K562 (cell line): Measurements from ENCODE around the gene GABPB1.

ENCODE experiments used
- CAMTA2 ChIP-seq: fragments of 250-450 bp; sonication (Bioruptor Pico); conservative IDR thresholded peaks from 2 replicates; pipeline ENCODE4 v1.5.1; 2022
- CREB3 ChIP-seq: fragments of 450-650 bp; conservative IDR thresholded peaks from 2 replicates; pipeline ENCODE4 v1.6.1; 2016; ENCODE audit warnings: missing genetic modification characterization, low read depth, mild to moderate bottlenecking, missing compliant biosample characterization, moderate library complexity
- CREM ChIP-seq: IDR thresholded peaks from 2 replicates; pipeline ENCODE4 v1.6.1; 2014; ENCODE audit warnings: antibody characterized with exemption, low read depth
- CTCF ChIP-seq, 3 experiments: IDR thresholded peaks in 2 of 3; conservative IDR thresholded peaks in 1 of 3; 2 replicates each; pipeline ENCODE4 v1.5.1; 2011 to 2012; ENCODE audit warnings: low read length in 3 of 3, mild to moderate bottlenecking in 3 of 3, control low read depth in 2 of 3, improper control_type of control experiment in 1 of 3, inconsistent platforms in 1 of 3, low read depth in 1 of 3, mixed read lengths in 1 of 3, moderate library complexity in 1 of 3; ENCODE audit not compliant: insufficient read depth in 2 of 3
- ELK1 ChIP-seq: sonication (generic); formaldehyde crosslinking; IDR thresholded peaks from 2 replicates; pipeline ENCODE4 v1.8.1; 2022; ENCODE audit warnings: missing genetic modification reagents
- EZH2 ChIP-seq: IDR thresholded peaks from 2 replicates; pipeline ENCODE4 v1.6.1; 2012; ENCODE audit warnings: low read depth, mild to moderate bottlenecking, inconsistent platforms, low read length, borderline replicate concordance
- FOSL1 ChIP-seq: fragments of 200-800 bp; sonication (Bioruptor generic); conservative IDR thresholded peaks from 2 replicates; pipeline ENCODE4 v1.6.1; 2016; ENCODE audit warnings: missing genetic modification characterization, missing compliant biosample characterization
- HES1 ChIP-seq: fragments of 450-650 bp; IDR thresholded peaks from 2 replicates; pipeline ENCODE4 v1.6.1; 2016; ENCODE audit warnings: low read depth, mild to moderate bottlenecking, moderate library complexity
- MECOM ChIP-seq: fragments of 250-450 bp; sonication (Bioruptor Pico); IDR thresholded peaks from 2 replicates; pipeline ENCODE4 v1.8.0; 2022; ENCODE audit warnings: inconsistent platforms
- POLR3A ChIP-seq: IDR thresholded peaks from 2 replicates; pipeline ENCODE4 v1.6.1; 2011; ENCODE audit warnings: borderline replicate concordance, mild to moderate bottlenecking, moderate library complexity; ENCODE audit not compliant: insufficient read length, insufficient read depth; ENCODE audit errors: extremely low read depth
- SIN3A ChIP-seq, 2 experiments: fragments of 150-350 bp in 1 of 2; IDR thresholded peaks; 2 replicates each; pipeline ENCODE4 v1.6.1; 2011 to 2016; ENCODE audit warnings: borderline replicate concordance in 2 of 2, low read depth in 2 of 2, low read length in 2 of 2, mild to moderate bottlenecking in 2 of 2, moderate library complexity in 2 of 2; ENCODE audit not compliant: control insufficient read depth in 1 of 2
- TCF7L2 ChIP-seq: fragments of 150-350 bp; IDR thresholded peaks from 2 replicates; pipeline ENCODE4 v1.6.1; 2016; ENCODE audit warnings: low read depth, mild to moderate bottlenecking, low read length, moderate library complexity
- ZNF384 ChIP-seq: IDR thresholded peaks from 2 replicates; pipeline ENCODE4 v1.6.1; 2012; ENCODE audit warnings: low read depth, low read length, improper control_type of control experiment
- TF ChIP-seq, protein P1 (sequence below): fragments of 250-450 bp; sonication (Bioruptor Pico); IDR thresholded peaks from 2 replicates; pipeline ENCODE4 v1.8.0; 2022; ENCODE audit warnings: moderate library complexity, mild to moderate bottlenecking, inconsistent platforms

- TF ChIP-seq CTCF (IDR thresholded peaks at IDR 0.05 in 2 of 3, conservative IDR thresholded peaks at IDR 0.05 in 1 of 3; ENCODE audit: insufficient read depth in 2 of 3, low read depth in 1 of 3, low read length in 3 of 3) = no peak
- no peak for TF ChIP-seq EZH2
- TF ChIP-seq FOSL1 (tag) = peak; percentile 70
- TF ChIP-seq, protein P1, sequence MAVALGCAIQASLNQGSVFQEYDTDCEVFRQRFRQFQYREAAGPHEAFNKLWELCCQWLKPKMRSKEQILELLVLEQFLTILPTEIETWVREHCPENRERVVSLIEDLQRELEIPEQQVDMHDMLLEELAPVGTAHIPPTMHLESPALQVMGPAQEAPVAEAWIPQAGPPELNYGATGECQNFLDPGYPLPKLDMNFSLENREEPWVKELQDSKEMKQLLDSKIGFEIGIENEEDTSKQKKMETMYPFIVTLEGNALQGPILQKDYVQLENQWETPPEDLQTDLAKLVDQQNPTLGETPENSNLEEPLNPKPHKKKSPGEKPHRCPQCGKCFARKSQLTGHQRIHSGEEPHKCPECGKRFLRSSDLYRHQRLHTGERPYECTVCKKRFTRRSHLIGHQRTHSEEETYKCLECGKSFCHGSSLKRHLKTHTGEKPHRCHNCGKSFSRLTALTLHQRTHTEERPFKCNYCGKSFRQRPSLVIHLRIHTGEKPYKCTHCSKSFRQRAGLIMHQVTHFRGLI = no peak
- no peak for TF ChIP-seq CAMTA2 (CRISPR knock-in tag)
- TF ChIP-seq HES1 = no peak
- TF ChIP-seq CREM = no peak
- no peak for TF ChIP-seq ELK1
- TF ChIP-seq ZNF384 = no peak
- no peak for TF ChIP-seq MECOM
- no peak for TF ChIP-seq CREB3 (tag)
- TF ChIP-seq TCF7L2 = no peak
- TF ChIP-seq SIN3A (IDR thresholded peaks at IDR 0.05; ENCODE audit: borderline replicate concordance in 2 of 2, control insufficient read depth in 1 of 2, low read depth in 2 of 2, low read length in 2 of 2) = no peak
- TF ChIP-seq POLR3A = no peak
Observed at GRCh38 chr15:50256188-50257041, 98.6 kb downstream of the GABPB1 start.
